GM12878 (cell line): ENCODE measurements around the gene CHMP1B.

Source experiments
- CTCF ChIP-seq, 3 experiments: IDR thresholded peaks in 2 of 3; conservative IDR thresholded peaks in 1 of 3; 2 replicates each; pipeline ENCODE4 v1.5.1; 2011; ENCODE audit warnings: low read depth in 3 of 3, low read length in 3 of 3, mild to moderate bottlenecking in 3 of 3, control low read depth in 2 of 3, moderate library complexity in 2 of 3, inconsistent platforms in 1 of 3, mixed read lengths in 1 of 3; ENCODE audit not compliant: control insufficient read depth in 2 of 3, insufficient read depth in 1 of 3; ENCODE audit errors: extremely low read depth in 1 of 3
- JUND ChIP-seq: IDR thresholded peaks from 2 replicates; pipeline ENCODE4 v1.6.1; 2012; ENCODE audit warnings: low read depth, mild to moderate bottlenecking, low read length, improper control_type of control experiment, moderate library complexity
- TAF1 ChIP-seq: IDR thresholded peaks from 2 replicates; pipeline ENCODE4 v1.6.1; 2011; ENCODE audit warnings: mild to moderate bottlenecking, low read depth, low read length, borderline replicate concordance

GRCh38 chr18:11851806-11852337, 659 bp downstream of the CHMP1B start:
- TF ChIP-seq CTCF (IDR thresholded peaks at IDR 0.05 in 2 of 3, conservative IDR thresholded peaks at IDR 0.05 in 1 of 3; ENCODE audit: control insufficient read depth in 2 of 3, extremely low read depth in 1 of 3, insufficient read depth in 1 of 3, low read depth in 3 of 3, low read length in 3 of 3) = no peak
- TF ChIP-seq TAF1 = no peak
- TF ChIP-seq JUND = no peak
